H1 (cell line): ENCODE results near the gene VEPH1. TPM values are rescaled to one million over a fixed set of nuclear protein-coding genes. Genes with fewer than 3 reads are reported as not detected.

Experiments used
- CTCF ChIA-PET: fragments of 300-600 bp; sonication (Branson Sonifier 250); formaldehyde crosslinking; loops from one replicate; lab custom pipeline; 2021; ENCODE audit not compliant: partially characterized antibody; lab: Charles Lee
- POLR2A ChIA-PET: fragments of 300-600 bp; sonication (Branson Sonifier 250); formaldehyde crosslinking; loops from one replicate; lab custom pipeline; 2021; ENCODE audit warnings: inconsistent platforms; ENCODE audit not compliant: partially characterized antibody; lab: Charles Lee
- DNase-seq, 2 experiments: peaks; one replicate each; pipeline versions ENCODE4 v3.0.0 to v3.0.0-alpha.2; 2010 to 2022; ENCODE audit warnings: low spot score in 2 of 2, low read depth in 1 of 2, mixed read lengths in 1 of 2
- FAIRE-seq: peaks from 2 replicates; lab custom pipeline; 2011; peaks lifted over from hg19 to GRCh38; lab: Jason Lieb, UNC
- H2AFZ ChIP-seq: 2 replicates; pipeline ENCODE4 v1.8.1; 2012; ENCODE audit warnings: low read length, inconsistent platforms
- H2AK5ac ChIP-seq: 2 replicates; pipeline ENCODE4 v1.6.1; 2013; ENCODE audit warnings: low read depth, low read length
- H2BK120ac ChIP-seq: replicated peaks from 2 replicates; pipeline ENCODE3; 2013; ENCODE audit warnings: low read depth, low read length, inconsistent platforms
- H2BK12ac ChIP-seq: 2 replicates; pipeline ENCODE4 v1.6.1; 2013; ENCODE audit warnings: low read depth, low read length
- H2BK15ac ChIP-seq: 2 replicates; pipeline ENCODE4 v1.6.1; 2013; ENCODE audit warnings: low read length
- H2BK20ac ChIP-seq: 2 replicates; pipeline ENCODE4 v1.6.1; 2013; ENCODE audit warnings: low read length
- H2BK5ac ChIP-seq: 2 replicates; pipeline ENCODE4 v1.6.1; 2013; ENCODE audit warnings: low read depth, low read length
- H3K14ac ChIP-seq: 2 replicates; pipeline ENCODE4 v1.6.1; 2013; ENCODE audit warnings: inconsistent platforms; ENCODE audit not compliant: insufficient read length
- H3K18ac ChIP-seq: 2 replicates; pipeline ENCODE4 v1.6.1; 2013; ENCODE audit warnings: low read length; ENCODE audit errors: extremely low read depth
- H3K23ac ChIP-seq: 2 replicates; pipeline ENCODE4 v1.6.1; 2013; ENCODE audit warnings: inconsistent platforms; ENCODE audit not compliant: insufficient read length
- H3K23me2 ChIP-seq: 2 replicates; pipeline ENCODE4 v1.6.1; 2013; ENCODE audit warnings: low read depth, low read length
- H3K27ac ChIP-seq: 2 replicates; pipeline ENCODE4 v1.6.1; 2011; ENCODE audit warnings: low read depth, low read length, inconsistent platforms
- H3K27me3 ChIP-seq, 4 experiments: replicated peaks in 1 of 4; 1 replicate in 1 of 4; 2 replicates in 3 of 4; pipeline versions ENCODE4 v1.6.1 to v1.8.1; 2011 to 2013; ENCODE audit warnings: low read length in 3 of 4, mild to moderate bottlenecking in 3 of 4, inconsistent platforms in 2 of 4, mixed read lengths in 2 of 4, moderate library complexity in 1 of 4; ENCODE audit not compliant: control insufficient read depth in 3 of 4, insufficient read depth in 3 of 4; ENCODE audit errors: extremely low read depth in 1 of 4
- H3K36me3 ChIP-seq, 4 experiments: 2 replicates each; pipeline versions ENCODE4 v1.6.1 to v1.8.1; 2011 to 2013; ENCODE audit warnings: mild to moderate bottlenecking in 4 of 4, low read length in 3 of 4, moderate library complexity in 2 of 4, control low read depth in 1 of 4, inconsistent platforms in 1 of 4; ENCODE audit not compliant: insufficient read depth in 4 of 4, control insufficient read depth in 2 of 4
- H3K4ac ChIP-seq: replicated peaks from 2 replicates; pipeline ENCODE3; 2013; ENCODE audit warnings: low read length, low read depth, mixed read lengths, inconsistent platforms; ENCODE audit not compliant: insufficient read length
- H3K4me1 ChIP-seq, 4 experiments: replicated peaks in 1 of 4; 1 replicate in 1 of 4; 2 replicates in 3 of 4; pipeline versions ENCODE4 v1.6.1 to v1.8.1; 2011 to 2013; ENCODE audit warnings: low read length in 3 of 4, inconsistent platforms in 2 of 4, mixed read lengths in 1 of 4; ENCODE audit not compliant: insufficient read depth in 4 of 4, control insufficient read depth in 3 of 4
- H3K4me2 ChIP-seq, 2 experiments: 2 replicates each; pipeline versions ENCODE4 v1.6.1 to v1.8.1; 2011 to 2013; ENCODE audit warnings: low read depth in 2 of 2, low read length in 2 of 2, control low read depth in 1 of 2, inconsistent platforms in 1 of 2, mild to moderate bottlenecking in 1 of 2; ENCODE audit not compliant: insufficient read depth in 1 of 2
- H3K4me3 ChIP-seq, 4 experiments: fragments of 200-600, 300-600 bp in 1 of 4; sonication (generic), shearing (Covaris generic), sonication (Bioruptor Twin) in 1 of 4; 2 replicates each; pipeline versions ENCODE4 v1.5.1 to v1.8.1; 2011 to 2016; ENCODE audit warnings: low read length in 4 of 4, low read depth in 3 of 4, control low read depth in 2 of 4, inconsistent platforms in 2 of 4, mild to moderate bottlenecking in 2 of 4, mixed read lengths in 1 of 4, moderate library complexity in 1 of 4; ENCODE audit not compliant: insufficient read depth in 2 of 4; ENCODE audit errors: extremely low read depth in 1 of 4
- H3K56ac ChIP-seq: replicated peaks from 2 replicates; pipeline ENCODE3; 2013; ENCODE audit warnings: low read depth, mild to moderate bottlenecking, mixed read lengths, low read length, inconsistent platforms; ENCODE audit not compliant: insufficient read length
- H3K79me1 ChIP-seq: 2 replicates; pipeline ENCODE4 v1.6.1; 2013; ENCODE audit warnings: low read depth, low read length, control low read depth
- H3K79me2 ChIP-seq, 2 experiments: 2 replicates each; pipeline versions ENCODE4 v1.6.1 to v1.8.1; 2012 to 2013; ENCODE audit warnings: low read length in 2 of 2, mild to moderate bottlenecking in 2 of 2, inconsistent platforms in 1 of 2; ENCODE audit not compliant: insufficient read depth in 2 of 2, control insufficient read depth in 1 of 2
- H3K9ac ChIP-seq, 4 experiments: replicated peaks in 1 of 4; 1 replicate in 1 of 4; 2 replicates in 3 of 4; pipeline versions ENCODE4 v1.6.1 to v1.8.1; 2011 to 2013; ENCODE audit warnings: low read depth in 3 of 4, low read length in 3 of 4, control low read depth in 2 of 4, mild to moderate bottlenecking in 2 of 4, moderate library complexity in 2 of 4, inconsistent platforms in 1 of 4; ENCODE audit errors: extremely low read depth in 1 of 4
- H3K9me3 ChIP-seq, 2 experiments: 2 replicates each; pipeline versions ENCODE4 v1.6.1 to v1.8.1; 2012 to 2013; ENCODE audit warnings: mild to moderate bottlenecking in 2 of 2, moderate library complexity in 2 of 2, control low read depth in 1 of 2, inconsistent platforms in 1 of 2, low read depth in 1 of 2, low read length in 1 of 2, mixed read lengths in 1 of 2; ENCODE audit not compliant: insufficient read depth in 2 of 2
- H4K20me1 ChIP-seq, 2 experiments: replicated peaks in 1 of 2; 2 replicates each; pipeline versions ENCODE3 to v1.8.1; 2011 to 2013; ENCODE audit warnings: inconsistent platforms in 2 of 2, low read length in 2 of 2, mild to moderate bottlenecking in 1 of 2; ENCODE audit not compliant: insufficient read depth in 2 of 2, control insufficient read depth in 1 of 2
- H4K5ac ChIP-seq: 2 replicates; pipeline ENCODE4 v1.6.1; 2013; ENCODE audit warnings: low read length, low read depth, mixed read lengths, inconsistent platforms; ENCODE audit not compliant: insufficient read length
- H4K8ac ChIP-seq: 2 replicates; pipeline ENCODE4 v1.8.0; 2013; ENCODE audit warnings: mild to moderate bottlenecking, moderate library complexity, low read length, inconsistent platforms; ENCODE audit not compliant: insufficient read depth; ENCODE audit errors: extremely low read depth
- H4K91ac ChIP-seq: replicated peaks from 2 replicates; pipeline ENCODE3; 2013; ENCODE audit warnings: low read length, mixed read lengths, inconsistent platforms; ENCODE audit not compliant: insufficient read length
- BACH1 ChIP-seq: IDR thresholded peaks from 2 replicates; pipeline ENCODE4 v1.6.1; 2012; ENCODE audit warnings: low read length, improper control_type of control experiment
- FOSL1 ChIP-seq: IDR thresholded peaks from 2 replicates; pipeline ENCODE4 v1.6.1; 2011; ENCODE audit warnings: mild to moderate bottlenecking, low read depth, low read length, moderate library complexity; ENCODE audit not compliant: insufficient read depth
- MAFK ChIP-seq: IDR thresholded peaks from 2 replicates; pipeline ENCODE4 v1.6.1; 2012; ENCODE audit warnings: low read depth, mild to moderate bottlenecking, improper control_type of control experiment, low read length
- NRF1 ChIP-seq: IDR thresholded peaks from 2 replicates; pipeline ENCODE4 v1.6.1; 2011; ENCODE audit warnings: mild to moderate bottlenecking, low read depth, low read length, improper control_type of control experiment
- RFX5 ChIP-seq: IDR thresholded peaks from 2 replicates; pipeline ENCODE4 v1.6.1; 2011; ENCODE audit warnings: low read depth, low read length, improper control_type of control experiment, borderline replicate concordance
- SP2 ChIP-seq: IDR thresholded peaks from 2 replicates; pipeline ENCODE4 v1.6.1; 2012; ENCODE audit warnings: mild to moderate bottlenecking, low read length, inconsistent platforms
- WGBS, 2 experiments: shearing (Covaris generic) in 1 of 2; methylation state at CpG; one replicate each; pipeline versions ENCODE4 v1.1.6 to v1.1.7; 2013 to 2015; ENCODE audit warnings: low lambda C conversion rate in 2 of 2, mixed read lengths in 2 of 2, inconsistent platforms in 1 of 2, low coverage in 1 of 2, missing lambda C conversion rate in 1 of 2; ENCODE audit not compliant: insufficient replicate concordance in 2 of 2, insufficient coverage in 1 of 2, insufficient read length in 1 of 2; ENCODE audit errors: extremely low coverage in 1 of 2, missing lambda C conversion rate in 1 of 2; 5-methylcytosine and 5-hydroxymethylcytosine counted together
- polyA plus RNA-seq, 7 experiments: library from polyadenylated mRNA; depleted of rRNA in 3 of 7; stranded (reverse) in 5 of 7; unstranded in 2 of 7; fragments of >200 nt in 5 of 7; fragments of 200-250 nt in 2 of 7; gene quantifications; 1 replicate in 5 of 7; 2 replicates in 1 of 7; 4 replicates in 1 of 7; pipeline versions ENCODE4 v1.2.1 to v1.2.3, GENCODE V29; 2011 to 2013; ENCODE audit warnings: missing spikeins in 2 of 7, mixed read lengths in 2 of 7
- total RNA-seq: library from RNA; stranded (reverse); fragmentation: NEBNext Ultra II Directional; extraction: Animal tissue kit (Norgen Biotek cat#: 25700); gene quantifications from 2 replicates; pipeline ENCODE4 v1.2.1, GENCODE V29; 2021

VEPH1 gene
- total and polyA plus RNA-seq, 2 of the 8 experiments (the other 6 are each of a cell fraction or from before 2014, with no cell fraction given): 12.0 to 18.3 TPM

DNA sequence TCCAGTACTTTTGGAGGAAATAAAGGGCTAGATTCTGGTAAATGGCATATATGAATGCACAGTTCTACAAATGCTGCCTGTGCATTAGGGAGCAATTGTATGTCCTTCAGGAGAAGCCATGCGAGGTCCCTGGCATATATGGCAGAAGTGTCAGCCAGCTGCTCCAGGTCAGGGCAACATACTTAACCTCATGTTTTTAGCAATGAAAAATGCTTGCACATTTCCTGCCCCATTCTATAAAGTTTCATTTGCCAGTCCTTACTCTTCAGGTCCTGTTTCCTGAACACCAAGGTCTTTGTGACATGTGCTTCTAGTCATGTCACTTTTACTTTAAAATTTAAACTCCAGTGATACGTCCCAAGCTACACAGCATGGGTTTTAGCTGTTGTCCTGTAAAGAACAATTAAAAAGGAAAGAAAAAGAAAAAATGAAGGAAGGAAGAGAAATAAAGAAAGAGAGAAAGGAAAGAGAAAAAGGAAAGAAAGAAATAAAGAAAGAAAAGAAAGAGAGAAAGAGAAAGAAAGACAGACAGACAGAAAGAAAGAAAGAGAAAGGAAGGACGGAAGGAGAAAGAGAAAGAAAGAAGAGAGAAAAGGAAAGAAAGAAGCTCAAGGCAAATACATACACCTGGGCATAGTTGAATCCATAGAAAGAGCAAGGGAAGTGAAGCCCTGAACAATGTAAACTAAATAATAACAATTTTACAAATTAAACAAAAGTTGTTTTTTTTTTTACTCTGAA, 86.7 kb downstream of the VEPH1 start:
- Histone ChIP-seq H3K9ac (no peak overlapping the region), H2BK12ac (no peak overlapping the region), H3K4me2 (no peak overlapping the region), H3K9me3 (no peaks in the 10 kb centered on the region), H2AK5ac (no peak overlapping the region), H4K91ac (no peak overlapping the region), H3K36me3 (no peaks in the 10 kb centered on the region), H3K79me1 (no peaks in the 10 kb centered on the region), H3K56ac (no peak overlapping the region), H3K4me3 (no peak overlapping the region), H3K27ac (no peak overlapping the region), H3K23ac (no peak overlapping the region), H2BK120ac (no peak overlapping the region), H3K79me2 (no peaks in the 10 kb centered on the region), H4K8ac (no peak overlapping the region), H3K18ac (no peak overlapping the region), H2BK20ac (no peak overlapping the region), H4K20me1 (no peaks in the 10 kb centered on the region), H3K4ac (no peak overlapping the region), H2BK15ac (no peak overlapping the region), H2AFZ (no peak overlapping the region), H3K4me1 (no peaks in the 10 kb centered on the region), H3K14ac (no peak overlapping the region), H4K5ac (no peak overlapping the region), H3K27me3 (no peaks in the 10 kb centered on the region), H3K23me2 (no peaks in the 10 kb centered on the region), H2BK5ac (no peak overlapping the region)
- DNase-seq: no peak
- no peak for TF ChIP-seq BACH1
- TF ChIP-seq FOSL1: no peak
- TF ChIP-seq SP2: no peak
- TF ChIP-seq MAFK: no peak
- no peak for TF ChIP-seq RFX5
- TF ChIP-seq NRF1: no peak
- WGBS, 2 experiments: 78% methylated on average over 3 of the region's 3 CpGs; no CpG with 5 or more reads in 1 of the 2 experiments
- CTCF ChIA-PET: interaction anchor here (0.7 to 1.9 kb wide), 6 partner anchors 10 to 604 kb away, joined by 3 to 5 read pairs (median 3); no protein-coding TSS in a partner anchor
- POLR2A ChIA-PET: no interaction called here
- no peak for FAIRE-seq
